GM12872 (cell line): ENCODE measurements around the gene HSD17B8.

Source experiments
- TF ChIP-seq, protein P1 (sequence below): IDR thresholded peaks from 3 replicates; pipeline ENCODE4 v1.5.1; 2011; ENCODE audit warnings: low read depth, mild to moderate bottlenecking, low read length, moderate library complexity; ENCODE audit not compliant: insufficient read depth

HSD17B8 gene

DNA sequence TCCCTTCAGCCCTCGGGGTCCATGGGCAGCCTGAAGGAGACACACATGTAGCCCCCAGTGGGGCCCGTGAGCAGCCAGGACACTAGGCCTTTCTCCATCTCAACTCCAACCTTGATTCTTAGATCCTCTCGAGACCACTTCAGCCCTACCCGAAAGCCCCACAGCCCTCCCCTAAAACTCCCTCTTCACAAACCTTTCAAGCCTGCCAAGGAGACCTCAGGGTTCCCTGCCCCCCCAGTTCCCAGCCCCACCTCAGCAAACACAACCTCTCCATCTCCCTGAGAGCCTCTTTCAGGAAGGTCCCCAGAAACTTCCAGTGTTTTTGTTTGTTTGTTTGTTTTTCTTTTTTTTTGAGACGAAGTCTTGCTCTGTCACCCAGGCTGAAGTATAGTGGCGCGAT lies 23.3 kb upstream of the HSD17B8 start:
- TF ChIP-seq, protein P1, sequence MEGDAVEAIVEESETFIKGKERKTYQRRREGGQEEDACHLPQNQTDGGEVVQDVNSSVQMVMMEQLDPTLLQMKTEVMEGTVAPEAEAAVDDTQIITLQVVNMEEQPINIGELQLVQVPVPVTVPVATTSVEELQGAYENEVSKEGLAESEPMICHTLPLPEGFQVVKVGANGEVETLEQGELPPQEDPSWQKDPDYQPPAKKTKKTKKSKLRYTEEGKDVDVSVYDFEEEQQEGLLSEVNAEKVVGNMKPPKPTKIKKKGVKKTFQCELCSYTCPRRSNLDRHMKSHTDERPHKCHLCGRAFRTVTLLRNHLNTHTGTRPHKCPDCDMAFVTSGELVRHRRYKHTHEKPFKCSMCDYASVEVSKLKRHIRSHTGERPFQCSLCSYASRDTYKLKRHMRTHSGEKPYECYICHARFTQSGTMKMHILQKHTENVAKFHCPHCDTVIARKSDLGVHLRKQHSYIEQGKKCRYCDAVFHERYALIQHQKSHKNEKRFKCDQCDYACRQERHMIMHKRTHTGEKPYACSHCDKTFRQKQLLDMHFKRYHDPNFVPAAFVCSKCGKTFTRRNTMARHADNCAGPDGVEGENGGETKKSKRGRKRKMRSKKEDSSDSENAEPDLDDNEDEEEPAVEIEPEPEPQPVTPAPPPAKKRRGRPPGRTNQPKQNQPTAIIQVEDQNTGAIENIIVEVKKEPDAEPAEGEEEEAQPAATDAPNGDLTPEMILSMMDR: no peak

DNA sequence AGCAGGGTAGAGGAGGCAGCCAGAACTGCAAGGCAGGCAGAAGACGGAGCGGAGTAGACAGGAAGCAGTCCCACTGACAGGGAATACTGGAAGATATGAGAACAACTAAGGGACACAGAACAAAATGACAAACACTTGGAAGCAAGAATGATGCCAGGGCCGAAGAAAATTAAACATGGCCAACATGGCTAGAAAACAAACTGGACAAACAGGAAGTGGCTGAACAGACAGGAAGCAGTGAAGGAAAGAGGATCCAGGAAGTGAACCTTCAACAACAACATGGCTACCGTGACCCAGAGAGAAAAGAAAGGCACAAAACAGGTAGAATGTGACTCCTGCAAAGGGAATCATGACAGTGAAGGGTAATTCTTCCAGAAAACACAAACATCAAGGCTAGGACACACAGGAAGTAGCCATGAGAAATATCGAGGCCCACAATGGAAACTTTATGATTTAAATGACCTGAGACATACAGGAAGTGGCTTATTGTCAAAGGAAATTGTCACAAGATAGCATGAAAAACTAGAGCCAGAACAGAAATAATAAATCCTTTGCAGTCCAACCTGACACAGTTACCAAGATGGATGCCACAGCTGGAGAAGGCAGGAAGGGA lies 21.3 kb upstream of the HSD17B8 start:
- TF ChIP-seq, protein P1: no peak

DNA sequence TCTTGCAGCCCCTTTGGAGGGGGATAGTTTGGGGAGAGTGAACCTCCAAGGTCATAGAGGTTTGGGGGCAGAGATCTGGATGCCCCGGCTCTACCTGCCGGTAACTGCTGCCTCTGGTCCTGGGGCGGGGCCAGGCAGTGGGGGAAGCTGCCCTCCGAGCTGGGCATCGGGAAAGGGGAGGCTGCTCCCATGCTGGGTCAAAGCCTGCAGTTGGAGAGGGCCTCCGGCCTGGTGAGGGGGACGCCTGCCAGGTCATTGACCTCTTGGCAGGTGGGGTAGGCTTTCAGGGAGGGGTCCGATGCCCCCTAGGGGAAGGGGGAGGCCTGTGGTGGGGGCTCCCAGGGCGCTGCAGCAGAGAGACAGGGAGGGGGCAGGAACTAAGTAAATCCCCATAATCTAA lies 19.3 kb upstream of the HSD17B8 start:
- TF ChIP-seq, protein P1: no peak

DNA sequence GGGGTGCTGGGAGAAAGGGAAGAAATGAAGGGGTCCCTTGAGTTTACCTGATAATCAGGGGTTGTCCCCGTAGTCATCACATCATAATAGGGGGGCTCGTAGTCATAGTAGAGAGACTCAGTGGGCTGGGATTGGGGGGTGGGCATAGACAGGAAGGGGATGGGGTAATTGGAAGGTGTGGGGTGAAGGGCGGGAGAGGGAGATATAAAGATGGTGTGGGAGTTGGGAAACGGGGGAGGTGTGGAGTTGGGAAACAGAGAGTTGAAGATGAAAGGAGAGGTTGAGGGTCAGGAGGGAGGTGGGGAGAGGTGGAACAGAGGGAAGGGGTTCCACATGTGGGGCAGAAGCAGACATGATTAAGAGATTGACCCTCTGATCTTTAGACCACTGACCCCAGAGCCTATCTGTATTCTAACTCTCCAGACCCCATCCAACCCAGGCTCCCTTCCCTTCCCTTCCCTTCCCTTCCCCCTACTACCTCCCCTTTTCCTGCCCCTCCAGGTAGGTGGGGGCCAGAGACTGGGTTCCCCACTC lies 18.7 kb upstream of the HSD17B8 start:
- TF ChIP-seq, protein P1: no peak

DNA sequence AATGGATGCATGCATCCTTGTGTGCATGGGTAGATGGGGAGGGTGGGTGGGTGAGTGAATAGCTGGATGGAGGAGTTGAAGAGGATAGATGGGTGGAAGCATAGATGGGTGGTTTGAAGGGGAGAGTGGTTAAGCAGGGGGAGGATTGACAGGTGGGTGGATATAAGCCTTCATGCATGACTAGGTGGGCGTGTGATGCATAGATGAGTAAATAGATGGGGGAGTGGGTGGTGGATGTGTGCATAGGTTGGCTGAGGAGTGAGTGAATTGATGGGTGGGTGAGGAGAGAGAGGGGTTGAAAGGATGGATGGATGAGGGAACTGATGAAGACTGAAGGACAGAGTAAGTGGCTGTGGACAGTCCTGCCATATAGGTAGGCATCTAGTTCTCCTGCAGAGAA lies 16.6 kb upstream of the HSD17B8 start:
- TF ChIP-seq, protein P1: no peak

DNA sequence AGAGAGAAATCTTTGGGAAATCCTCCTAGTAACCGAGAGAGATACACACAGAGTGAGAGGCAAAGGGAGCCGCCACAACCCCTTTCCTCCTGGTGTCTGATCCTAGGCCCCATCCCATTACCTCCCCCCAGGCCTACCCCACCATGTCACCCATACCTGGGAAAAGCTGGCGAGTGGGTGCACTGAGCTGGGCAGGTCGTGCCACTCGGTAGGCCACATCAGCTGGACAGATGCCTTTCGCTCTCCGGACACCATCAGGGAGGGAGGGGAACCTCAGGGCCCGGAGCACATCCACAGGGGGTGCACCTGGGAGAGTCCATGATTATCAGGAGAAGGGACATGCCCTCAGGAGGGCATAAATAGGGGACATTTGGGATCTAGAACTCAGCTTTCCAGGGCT lies 15.3 kb upstream of the HSD17B8 start:
- TF ChIP-seq, protein P1: no peak

DNA sequence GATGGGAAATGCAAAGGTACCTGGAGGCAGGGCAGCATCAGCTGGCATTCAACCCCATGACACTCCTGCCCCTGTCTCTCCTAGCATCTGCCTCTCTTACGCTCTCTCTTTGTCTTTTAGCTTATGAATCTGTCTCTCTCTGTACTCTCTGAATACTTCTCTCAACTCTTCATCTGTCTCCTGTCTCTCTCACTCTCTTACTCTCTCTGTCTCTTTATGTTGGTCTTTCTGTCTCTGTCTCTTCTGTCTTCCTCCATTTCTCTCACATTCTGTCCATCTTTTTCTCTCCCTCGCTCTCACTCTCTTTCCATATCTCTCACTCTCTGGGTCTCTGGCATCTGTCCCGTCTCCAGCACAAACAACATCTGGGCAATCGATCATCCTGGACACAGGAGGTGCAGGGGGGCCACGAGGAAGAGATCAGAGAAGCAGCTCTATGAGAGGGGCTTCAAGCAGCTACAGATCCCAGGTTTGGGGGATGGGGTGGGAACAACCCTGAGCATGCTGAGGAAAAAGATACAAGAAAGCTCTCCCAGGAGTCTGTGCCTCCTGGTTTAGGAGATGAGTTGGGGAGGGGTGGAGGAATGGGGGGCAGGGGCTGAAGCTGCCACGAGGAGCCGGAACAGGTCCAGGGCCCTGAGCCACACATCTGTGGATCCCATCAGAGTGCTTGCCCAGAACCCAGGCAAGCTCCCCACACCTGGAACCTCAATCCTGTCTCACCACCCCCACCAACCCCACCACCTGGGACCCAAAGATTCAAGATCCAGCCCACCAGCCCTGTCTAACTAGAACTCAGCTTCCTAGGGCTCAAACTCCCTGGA lies 14.6 kb upstream of the HSD17B8 start:
- TF ChIP-seq, protein P1: no peak
